ENCODE measurements around the gene HINT3.
"Not testable (repeated sequence)": the region's sequence is repeated elsewhere in the genome, so short reads cannot be mapped to it uniquely, and the experiment has no call there.

The HINT3 gene

GRCh38 chr6:125939791-125940190 lies 16.8 kb upstream of the HINT3 start:
- DNase-seq (ENCODE audit: low read depth, low spot score) = no peak

GRCh38 chr6:125940247-125941041 lies 16.1 kb upstream of the HINT3 start:
- no peak for DNase-seq (ENCODE audit: low read depth, low spot score)

GRCh38 chr6:125942672-125943527 lies 13.7 kb upstream of the HINT3 start:
- no peak for DNase-seq (ENCODE audit: low read depth, low spot score)

GRCh38 chr6:125943528-125944433 lies 12.8 kb upstream of the HINT3 start:
- no peak for DNase-seq (ENCODE audit: low read depth, low spot score)

GRCh38 chr6:125944434-125944816 lies 12.1 kb upstream of the HINT3 start:
- DNase-seq (ENCODE audit: low read depth, low spot score) = no peak

GRCh38 chr6:125944896-125945295 lies 11.7 kb upstream of the HINT3 start:
- DNase-seq (ENCODE audit: low read depth, low spot score) = no peak

GRCh38 chr6:125945378-125946141 lies 11.0 kb upstream of the HINT3 start:
- DNase-seq (ENCODE audit: low read depth, low spot score) = no peak

- DNase-seq (ENCODE audit: low read depth, low spot score) = no peak
Measured at GRCh38 chr6:125947615-125948014, 9.0 kb upstream of the HINT3 start.

- DNase-seq (ENCODE audit: low read depth, low spot score) = no peak
Measured at GRCh38 chr6:125948455-125948854, 8.1 kb upstream of the HINT3 start.

GRCh38 chr6:125949069-125949468 lies 7.5 kb upstream of the HINT3 start:
- DNase-seq (ENCODE audit: low read depth, low spot score) = no peak

- DNase-seq (ENCODE audit: low read depth, low spot score) = no peak
Measured at GRCh38 chr6:125950293-125950692, 6.3 kb upstream of the HINT3 start.

GRCh38 chr6:125950716-125951115 lies 5.9 kb upstream of the HINT3 start:
- not testable (repeated sequence) for DNase-seq (ENCODE audit: low read depth, low spot score)

GRCh38 chr6:125951323-125951722 lies 5.2 kb upstream of the HINT3 start:
- DNase-seq (ENCODE audit: low read depth, low spot score) = no peak

GRCh38 chr6:125952764-125953501 lies 3.6 kb upstream of the HINT3 start:
- DNase-seq (ENCODE audit: low read depth, low spot score) = no peak

GRCh38 chr6:125953502-125953875 lies 3.1 kb upstream of the HINT3 start:
- DNase-seq (ENCODE audit: low read depth, low spot score) = no peak

- no peak for DNase-seq (ENCODE audit: low read depth, low spot score)
Measured at GRCh38 chr6:125954735-125955339, 1.7 kb upstream of the HINT3 start.

GRCh38 chr6:125955973-125956372 lies 597 bp upstream of the HINT3 start:
- no peak for DNase-seq (ENCODE audit: low read depth, low spot score)

GRCh38 chr6:125957391-125957693 lies 772 bp downstream of the HINT3 start:
- no peak for DNase-seq (ENCODE audit: low read depth, low spot score)

- no peak for DNase-seq (ENCODE audit: low read depth, low spot score)
Measured at GRCh38 chr6:125957845-125958244, 1.3 kb downstream of the HINT3 start.

- DNase-seq (ENCODE audit: low read depth, low spot score) = no peak
Measured at GRCh38 chr6:125959041-125959440, 2.5 kb downstream of the HINT3 start.

Data from brain pericyte (primary cell).